Measurements from ENCODE around the gene SAMD14.
A peak's percentile ranks its signal among the peaks of the same experiment; 100 is the strongest.

SAMD14 gene

DNA sequence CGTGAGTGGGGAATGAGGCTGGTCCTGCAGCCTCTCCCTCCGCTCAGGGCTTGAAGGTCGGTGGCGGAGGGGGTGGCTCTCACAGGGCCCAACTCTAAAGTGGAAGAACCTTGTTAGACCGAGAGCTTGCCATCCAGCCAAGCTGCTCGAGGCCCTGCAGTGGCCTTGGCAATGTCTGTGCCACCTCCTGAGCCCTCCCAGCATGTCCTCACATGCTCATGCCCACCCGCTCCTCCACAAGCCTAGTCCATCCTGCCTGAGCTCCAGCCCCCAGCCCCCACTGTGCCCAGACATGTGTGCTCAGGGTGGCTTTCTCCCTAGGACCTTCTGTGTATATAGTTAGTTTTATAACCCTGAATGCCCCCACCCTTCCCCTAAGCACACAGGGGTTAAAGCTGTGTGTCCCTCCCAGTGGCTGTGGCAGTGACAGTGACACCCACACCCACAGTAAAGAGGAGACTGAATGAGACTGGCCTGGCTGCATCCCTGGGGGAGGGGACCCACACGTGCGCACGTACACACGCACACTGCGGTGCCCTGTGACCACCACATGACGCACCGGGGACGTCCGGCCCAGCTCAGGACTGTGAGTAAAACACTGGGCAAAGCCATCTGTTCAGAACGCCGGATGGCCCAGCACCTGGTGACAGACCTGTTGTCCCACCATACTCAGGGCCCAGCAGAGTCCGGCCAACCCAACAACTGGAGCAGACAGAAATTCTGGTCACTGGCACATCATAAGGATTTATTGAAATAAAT is 19.2 kb downstream of the SAMD14 start:
- DNase-seq, result no peak

DNA sequence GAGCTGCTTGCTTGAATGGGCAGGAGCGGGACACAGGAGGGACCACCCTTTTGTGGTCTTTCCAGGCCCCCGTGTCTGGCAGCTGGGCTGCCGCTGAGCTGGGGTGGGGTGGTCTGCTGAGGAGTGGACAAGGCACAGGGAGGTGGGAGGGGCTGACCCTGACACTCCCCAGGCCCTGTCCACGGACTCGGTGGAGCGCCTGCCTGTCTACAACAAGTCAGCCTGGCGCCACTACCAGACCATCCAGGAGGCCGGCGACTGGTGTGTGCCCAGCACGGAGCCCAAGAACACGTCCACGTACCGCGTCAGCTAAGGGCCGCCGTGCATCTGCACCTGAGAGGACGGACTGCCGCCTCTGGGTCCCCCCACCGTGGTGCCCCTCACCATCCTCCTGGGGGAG is 20.2 kb downstream of the SAMD14 start:
- no peak for DNase-seq

DNA sequence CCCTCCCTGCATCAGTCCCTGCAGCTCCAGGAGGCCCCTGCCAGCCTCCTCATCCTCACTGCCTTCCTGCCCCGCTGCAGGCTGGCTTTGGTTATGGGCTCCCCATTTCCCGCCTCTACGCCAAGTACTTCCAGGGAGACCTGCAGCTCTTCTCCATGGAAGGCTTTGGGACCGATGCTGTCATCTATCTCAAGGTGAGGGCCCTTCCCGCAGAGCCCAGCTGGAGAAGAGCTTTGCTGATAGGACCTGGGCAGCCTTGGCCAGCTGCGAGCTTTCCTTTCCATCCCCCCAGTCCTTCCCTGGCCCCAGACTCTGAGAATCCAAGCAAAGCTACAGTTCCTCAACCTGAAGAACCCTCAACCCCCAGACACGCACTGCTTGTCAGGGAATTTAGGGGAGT is 20.8 kb downstream of the SAMD14 start:
- DNase-seq, result no peak

DNA sequence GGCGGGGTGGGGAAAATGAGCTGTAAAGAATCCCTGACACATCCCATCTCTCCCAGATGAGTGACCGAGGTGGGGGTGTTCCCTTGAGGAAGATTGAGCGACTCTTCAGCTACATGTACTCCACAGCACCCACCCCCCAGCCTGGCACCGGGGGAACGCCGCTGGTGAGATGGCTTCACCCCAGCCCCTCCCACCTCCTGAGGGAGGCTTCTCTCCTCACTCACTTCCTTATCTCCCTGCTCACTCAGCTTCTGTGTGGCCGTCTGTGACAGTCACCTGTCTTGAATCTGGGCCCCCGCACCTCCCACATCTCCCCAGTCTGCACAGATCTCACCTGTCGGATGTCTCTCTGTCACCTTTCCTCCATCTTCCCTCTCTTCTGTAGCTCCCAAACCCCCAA is 21.4 kb downstream of the SAMD14 start:
- DNase-seq, result no peak

DNA sequence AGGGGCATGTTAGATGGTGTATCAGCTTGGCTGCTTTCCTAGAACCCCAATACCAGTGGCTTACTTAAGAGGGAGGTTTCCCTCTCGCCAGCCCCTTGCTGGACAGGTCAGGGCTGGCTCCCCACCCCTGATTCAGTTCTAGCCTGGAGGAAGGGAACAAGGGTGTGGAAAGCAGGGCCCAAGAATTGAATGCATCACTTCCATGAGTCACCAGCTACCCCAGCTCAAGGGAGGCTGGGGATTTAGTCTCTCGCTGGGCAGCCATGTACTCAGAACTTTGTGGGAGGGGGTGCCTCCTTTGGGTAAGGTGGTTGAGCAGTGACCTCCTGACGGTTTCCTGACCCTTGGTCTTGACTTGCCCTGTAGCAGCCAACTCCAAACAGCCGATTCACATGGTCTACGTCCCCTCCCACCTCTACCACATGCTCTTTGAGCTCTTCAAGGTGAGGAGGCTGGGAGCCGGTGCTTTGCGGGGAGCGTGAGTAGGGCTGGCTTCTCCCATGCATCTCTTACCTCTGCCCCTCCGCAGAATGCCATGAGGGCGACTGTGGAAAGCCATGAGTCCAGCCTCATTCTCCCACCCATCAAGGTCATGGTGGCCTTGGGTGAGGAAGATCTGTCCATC is 22.1 kb downstream of the SAMD14 start:
- DNase-seq, result no peak

DNA sequence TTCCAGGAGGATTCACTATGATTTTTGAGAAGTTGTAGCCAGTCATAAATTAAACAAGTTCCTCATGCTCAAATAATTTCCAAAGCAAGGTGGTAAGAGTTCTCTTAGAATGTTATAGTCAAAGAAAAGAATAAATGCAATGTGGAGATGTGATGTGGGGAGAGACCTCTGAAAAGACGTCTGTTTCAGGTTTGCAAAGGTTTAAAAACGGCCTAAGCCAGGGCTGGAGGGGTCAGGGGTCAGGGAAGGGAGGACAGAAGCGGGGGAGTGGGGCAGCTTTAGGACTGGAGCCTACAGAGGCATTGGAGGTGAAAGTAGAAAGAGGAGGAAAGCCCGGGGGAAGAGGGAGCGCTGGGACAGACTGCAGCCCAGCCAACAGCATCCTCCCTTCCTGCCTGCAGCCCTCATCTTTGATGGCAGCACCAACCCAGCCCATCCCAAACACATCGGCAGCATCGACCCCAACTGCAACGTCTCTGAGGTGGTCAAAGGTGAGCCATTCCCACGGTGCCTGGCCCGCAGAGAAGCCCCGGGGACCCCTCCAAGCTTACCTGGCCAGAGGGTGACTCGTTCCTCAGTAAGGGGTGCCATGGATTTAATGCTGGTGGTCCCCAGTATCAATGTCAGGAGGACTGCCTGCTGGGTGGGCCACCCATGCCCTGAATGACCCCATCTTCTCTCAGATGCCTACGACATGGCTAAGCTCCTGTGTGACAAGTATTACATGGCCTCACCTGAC is 23.4 kb downstream of the SAMD14 start:
- DNase-seq, result no peak

DNA sequence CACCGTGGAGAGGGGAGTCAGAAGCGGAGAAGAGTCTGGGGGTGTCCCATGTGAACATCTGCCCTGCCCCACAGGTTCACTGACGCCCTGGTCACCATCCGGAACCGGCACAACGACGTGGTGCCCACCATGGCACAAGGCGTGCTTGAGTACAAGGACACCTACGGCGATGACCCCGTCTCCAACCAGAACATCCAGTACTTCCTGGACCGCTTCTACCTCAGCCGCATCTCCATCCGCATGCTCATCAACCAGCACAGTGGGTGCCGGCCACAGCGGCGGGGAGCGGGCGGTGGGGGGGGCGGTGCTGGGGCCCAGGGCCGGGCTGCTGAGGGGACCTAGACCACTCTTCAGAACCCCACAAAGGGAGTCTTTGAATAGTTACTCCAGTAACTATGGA is 24.1 kb downstream of the SAMD14 start:
- no peak for DNase-seq

DNA sequence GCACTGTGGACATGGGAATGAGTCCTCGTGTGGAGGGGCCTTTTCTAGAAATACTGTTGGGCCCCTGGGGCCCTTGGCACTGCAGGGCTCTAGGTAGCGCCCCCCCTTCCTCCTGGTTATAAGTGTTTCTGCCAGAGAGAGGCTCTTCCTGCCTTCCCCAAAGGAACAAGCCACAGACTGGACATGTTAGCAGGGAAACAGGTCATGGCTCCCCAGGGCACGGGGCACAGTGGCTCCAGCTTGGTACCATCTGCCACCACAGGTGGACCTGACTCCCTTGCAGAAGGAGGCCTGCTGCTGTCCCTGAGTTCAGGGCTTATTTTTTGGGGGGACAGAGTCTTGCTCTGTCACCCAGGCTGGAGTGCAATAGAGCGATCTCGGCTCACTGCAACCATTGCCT is 26.0 kb downstream of the SAMD14 start:
- DNase-seq, result no peak

DNA sequence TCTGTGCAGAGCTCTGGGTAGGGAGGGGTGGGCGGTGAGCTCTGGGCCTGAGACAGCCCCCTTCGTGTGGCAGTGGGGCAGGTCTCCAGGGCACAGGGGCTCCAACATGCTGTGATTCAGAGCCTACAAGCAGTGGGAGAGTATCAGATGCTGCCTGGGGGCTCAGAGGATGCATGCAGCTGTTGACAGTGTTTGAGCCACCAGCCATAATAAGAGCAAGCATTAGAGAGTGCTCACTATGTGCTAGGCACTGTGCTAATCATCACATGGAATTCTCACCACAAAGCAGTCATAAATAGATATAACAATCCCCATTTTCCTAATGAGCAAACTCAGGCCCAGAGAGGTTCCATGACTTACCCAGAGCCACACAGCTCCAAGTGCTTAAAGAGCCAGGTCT is 26.7 kb downstream of the SAMD14 start:
- DNase-seq, result no peak

DNA sequence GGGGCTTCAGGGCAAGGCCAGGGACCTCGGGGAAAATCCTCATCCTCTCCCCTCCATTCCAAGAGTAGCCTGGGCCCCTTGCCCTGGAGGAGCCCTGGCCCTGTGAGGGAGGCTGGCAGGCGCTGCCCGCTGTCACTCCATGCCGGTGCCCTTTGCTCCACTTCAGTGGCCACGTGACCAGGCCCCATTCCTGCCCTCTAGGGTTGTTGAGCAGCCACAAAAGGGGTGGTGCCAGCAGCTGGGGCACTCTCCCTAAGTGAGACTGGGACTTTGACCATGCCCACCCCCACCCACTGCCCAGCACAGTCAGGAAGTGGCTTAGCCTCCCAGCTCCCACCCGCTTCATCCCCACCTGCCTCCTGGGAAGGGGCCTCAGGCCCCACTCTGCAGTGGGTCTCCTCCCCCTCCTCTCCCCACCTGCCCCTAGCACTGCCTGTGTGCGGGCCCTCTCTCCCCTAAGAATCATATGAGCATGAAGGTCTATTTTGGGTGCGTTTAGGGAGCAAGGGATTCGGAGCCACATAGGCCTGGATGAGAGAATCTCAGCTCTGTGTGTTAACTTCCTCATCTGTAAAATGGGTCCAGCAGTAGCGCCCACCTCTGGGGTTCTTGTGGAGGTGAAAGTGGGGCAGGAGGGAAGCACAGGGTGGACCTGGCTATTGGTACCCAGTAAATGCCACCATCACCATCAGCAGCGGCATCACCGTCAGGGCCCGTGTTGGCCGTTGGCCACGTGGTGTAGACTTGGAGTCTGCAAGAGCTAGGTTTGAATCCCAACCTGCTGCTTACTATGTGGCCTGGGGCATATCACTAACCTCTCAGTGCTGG is 27.6 kb downstream of the SAMD14 start:
- DNase-seq, result no peak

DNA sequence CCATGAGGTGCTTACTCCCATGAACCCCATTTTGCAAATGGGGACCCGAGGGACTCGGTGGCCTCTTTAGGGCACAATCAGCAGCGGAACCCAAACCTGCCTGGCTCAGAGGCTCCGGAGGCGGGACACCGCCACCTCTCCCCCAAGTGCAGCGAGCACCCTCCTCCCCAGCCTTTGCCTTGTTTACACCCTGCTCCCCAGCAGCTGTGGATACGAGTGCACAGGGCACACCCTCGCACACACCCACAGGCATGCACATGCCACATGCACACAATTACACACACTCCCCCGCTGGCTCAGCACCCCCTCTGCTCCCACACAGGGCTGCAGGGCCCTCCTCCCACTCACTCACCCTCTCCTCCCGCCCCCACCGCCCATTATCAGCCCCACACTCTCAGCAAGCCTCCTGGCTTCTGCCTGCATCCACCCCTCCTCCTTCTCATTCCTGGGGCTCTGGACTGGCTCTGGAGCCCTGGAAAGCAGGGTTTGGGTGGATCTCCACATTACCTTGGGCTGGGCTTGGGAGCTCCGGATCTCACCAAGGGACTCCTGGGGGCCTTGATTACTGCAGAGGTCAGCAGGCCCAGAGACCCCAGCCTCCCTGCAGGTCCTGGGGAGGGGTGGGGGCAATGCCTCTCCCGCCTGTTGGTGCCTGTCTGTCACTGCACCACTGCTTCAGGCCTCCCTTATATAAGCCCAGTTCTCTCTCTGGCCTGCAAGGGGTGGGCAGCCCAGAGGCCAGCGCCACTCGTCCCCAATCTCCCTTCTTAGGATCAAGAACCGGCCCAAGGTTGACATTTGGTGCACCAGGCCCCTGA is 28.4 kb downstream of the SAMD14 start:
- DNase-seq, result no peak

DNA sequence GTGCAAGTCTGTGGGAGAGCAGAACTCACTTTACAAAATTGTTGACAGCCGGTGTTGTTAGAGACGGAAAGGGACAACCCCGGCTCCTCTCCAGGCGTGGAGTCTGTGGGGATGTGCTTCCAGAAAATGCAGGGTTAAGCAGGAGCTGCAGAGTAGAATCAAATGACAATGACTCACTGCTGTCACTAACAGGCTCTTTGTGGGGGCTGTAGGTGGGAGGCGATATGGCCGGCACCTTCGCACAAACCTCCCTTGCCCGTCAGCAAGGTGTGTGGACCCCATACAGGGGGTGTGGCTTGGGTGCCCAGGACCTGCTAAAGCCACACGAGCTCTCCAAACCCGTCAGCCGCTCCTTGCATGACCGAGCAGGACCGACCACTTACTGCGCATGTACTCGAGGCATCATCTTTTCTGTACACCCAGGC is 29.0 kb downstream of the SAMD14 start:
- no peak for DNase-seq

DNA sequence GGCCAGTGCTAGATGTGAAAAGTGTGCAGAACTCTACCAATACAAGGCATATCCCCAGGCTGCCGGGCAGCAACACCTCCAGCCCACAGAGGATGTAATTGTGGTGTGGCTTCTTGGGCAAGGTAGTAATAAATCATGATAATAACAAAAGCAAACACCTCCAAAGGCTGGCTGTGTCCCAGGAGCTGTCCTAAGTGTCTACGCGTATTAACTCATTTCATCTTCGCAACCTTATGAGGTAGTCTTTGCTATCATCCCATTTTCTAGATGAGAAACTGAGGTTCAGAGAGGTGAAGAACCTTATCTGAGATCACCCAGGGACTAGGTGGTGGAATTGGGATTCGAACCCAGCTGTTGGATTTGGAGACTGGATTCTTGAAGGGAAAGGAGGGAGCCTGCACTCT is 29.5 kb downstream of the SAMD14 start:
- no peak for DNase-seq

DNA sequence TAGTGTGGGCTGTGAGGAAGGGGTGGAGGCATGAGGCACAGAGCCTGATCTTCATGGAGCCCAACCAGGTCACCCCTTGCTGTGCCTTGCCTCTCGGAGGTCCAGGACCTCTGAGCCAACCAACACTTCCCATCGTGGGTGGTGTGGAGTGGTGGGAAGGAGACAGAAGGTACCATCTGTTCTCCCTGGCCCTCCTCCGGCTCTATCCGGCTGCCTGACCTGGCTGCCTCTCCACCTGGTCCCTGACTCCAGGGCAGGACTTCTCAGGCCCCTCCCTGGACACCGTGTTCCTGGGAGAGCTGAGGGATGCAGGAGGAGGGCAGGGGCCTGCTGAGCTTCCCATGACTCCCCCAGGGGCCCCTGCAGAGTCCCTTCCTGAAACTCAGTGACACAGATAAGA is 31.0 kb downstream of the SAMD14 start:
- DNase-seq, result no peak

DNA sequence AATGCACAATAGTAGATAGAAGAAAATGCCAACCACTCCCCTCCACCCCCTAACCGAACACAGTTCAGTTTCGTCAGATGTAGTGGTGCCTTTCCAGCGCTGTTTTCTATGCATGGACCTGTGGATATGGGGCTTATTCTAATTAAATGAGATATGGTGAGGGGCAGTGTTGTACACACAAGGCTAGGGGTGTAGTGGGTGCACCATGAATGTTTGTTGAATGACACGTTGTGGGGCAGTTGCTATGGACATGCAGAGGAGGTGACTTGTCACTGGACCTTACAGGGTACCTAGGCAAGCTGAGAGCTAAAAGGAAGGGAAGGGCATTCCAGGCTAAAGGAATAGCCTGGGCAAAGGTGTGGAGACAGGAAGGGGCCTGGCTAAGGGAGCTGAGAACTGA is 31.4 kb downstream of the SAMD14 start:
- no peak for DNase-seq

DNA sequence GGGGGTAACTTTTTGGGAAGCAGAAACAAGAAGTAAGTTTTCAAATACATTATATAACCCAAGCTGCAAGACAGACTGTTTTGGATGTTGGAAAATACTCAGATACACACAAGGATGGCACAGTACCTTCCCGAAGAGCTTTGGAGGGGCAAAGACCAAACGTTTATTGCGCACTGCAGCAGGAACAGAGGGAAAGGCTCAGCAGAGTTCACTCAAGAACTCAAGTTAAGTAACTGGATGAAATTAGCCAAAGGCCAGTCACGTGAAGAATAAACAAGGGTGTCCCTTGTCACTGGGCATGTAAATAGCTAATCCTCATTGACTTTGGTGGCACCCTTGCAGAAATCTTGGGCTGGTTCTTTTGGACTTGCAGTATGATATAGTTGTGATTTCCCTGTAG is 32.0 kb downstream of the SAMD14 start:
- DNase-seq, result no peak

DNA sequence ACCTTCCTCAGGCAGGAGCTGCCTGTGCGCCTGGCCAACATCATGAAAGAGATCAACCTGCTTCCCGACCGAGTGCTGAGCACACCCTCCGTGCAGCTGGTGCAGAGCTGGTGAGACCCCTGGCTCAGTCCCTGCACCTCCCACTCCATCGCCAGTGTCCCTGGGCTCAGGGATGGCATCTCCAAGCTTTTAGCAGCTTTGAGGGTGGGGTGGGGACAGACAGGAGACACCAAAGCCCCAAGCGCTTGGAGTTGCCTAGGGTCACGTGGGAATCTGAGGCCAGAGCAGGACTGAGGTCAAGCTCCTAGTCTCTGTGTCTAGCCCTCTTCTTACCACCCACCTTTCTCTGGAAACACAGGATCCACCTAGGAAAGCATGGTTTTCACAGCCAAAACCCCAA is 32.5 kb downstream of the SAMD14 start:
- no peak for DNase-seq

DNA sequence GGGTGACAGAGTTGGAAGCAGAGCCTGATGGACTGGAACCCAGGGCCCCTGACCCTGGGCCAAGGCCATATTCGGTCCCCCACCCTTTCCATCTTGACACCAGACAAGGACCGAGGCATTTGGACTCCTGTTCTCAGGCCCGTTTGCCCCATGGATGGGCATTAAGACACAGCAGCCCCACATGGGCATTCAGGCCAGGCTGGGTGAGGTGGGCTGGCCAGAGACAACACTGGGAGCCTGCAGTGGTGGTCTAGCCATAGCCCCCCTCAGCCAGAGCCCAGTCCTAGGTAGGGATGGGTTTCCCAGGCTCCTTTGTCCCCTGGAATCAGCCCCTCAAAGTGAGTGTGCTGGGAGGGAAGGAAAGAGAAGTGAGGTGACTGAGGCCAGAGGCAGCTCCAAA is 33.2 kb downstream of the SAMD14 start:
- DNase-seq, result no peak

DNA sequence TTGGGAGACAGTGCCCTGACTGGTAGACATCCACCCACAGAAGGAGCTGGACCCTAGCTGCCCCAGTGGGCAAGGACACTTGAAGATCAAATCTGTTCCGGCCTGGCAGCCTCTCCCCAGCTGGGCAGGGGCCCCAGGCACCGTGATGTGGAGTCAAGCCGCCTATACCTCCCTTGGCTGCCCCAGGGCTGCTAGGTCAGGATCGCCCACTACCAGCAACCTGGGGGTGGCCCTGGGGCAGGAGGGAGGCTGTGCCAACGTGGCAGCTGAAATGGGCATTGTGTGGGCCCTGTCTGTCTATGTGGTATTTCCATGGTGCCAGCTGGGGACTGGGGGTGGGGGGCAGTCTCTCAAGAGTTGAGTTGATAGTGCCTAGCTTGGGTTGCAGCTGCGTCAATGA is 33.9 kb downstream of the SAMD14 start:
- no peak for DNase-seq

DNA sequence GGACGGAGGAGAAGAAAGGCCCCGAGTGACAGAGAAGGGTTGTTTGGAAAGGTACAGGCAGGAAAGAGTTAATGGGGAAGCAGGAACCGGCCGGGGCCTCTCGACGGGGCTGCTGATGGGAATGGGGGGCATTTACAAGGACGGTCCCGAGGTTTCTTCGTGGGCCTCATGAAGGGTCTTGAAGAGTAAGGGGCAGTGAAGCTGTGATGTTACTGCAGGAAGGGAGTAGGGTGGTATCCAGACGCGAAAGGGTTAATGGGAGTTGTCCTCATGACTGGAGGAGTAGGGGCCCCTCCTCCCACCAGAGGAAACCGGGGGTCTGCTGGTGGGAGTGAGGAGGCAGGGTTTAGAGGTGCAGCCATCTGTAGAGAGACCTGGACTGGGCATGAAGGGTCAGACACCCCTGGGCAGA is 34.3 kb downstream of the SAMD14 start:
- DNase-seq, result no peak

DNA sequence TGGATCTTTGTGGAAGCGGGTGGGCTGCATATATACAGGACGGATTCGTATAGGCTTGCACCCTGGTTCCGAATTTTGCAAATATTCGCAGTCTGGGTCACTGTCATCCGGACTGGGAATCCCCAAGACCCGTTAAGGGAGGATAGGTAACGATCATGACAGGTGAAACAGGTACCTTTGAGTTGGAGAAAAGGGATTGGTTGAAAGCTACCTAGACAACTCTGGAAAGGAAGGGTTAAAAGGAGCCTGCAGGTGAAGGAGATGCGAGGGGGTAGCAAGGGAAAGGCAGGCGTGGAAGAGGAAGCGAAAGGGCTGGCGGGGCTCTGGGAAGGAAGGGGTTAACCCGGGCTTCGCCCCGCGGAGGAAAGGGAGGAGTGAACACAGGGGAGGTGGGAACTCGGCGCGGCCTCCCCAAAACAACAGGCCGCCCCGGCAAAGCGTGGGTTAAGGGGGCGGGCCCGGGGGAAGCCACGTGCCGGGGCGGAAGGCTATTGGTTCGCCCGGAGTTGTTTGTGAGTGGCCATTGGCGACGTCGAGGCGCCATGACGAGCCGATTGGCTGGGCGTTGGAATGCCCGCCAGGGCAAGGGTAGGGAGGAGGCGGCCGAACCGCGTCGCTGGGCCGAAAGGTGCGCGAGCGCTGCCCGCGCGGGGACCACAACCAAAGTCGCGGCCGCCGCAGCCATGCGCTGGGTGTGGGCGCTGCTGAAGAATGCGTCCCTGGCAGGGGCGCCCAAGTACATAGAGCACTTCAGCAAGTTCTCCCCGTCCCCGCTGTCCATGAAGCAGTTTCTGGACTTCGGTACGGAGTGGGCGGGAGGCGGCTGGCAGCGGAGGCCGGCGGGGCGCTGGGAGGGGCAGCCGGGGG is 35.0 kb downstream of the SAMD14 start, which contains the start of gene PDK2:
TSS of gene PDK2 (plus strand) at position 599 of the 867 bp plus-strand sequence. CDS start at position 684, 85 bp downstream.
- peak; percentile 88 for DNase-seq

Measured in NCI-H1105 treated with DMSO at 0.1 percent for 48 hours (cell line).